Gastrocnemius medialis (tissue), 4 donors: Measurements from ENCODE around the gene DNAJC21.

ENCODE experiments used
- POLR2A ChIP-seq, 2 donors: fragments of 450-650 bp; IDR thresholded peaks; one replicate each; pipeline ENCODE4 v1.6.1; 2017; ENCODE audit warnings: antibody characterized with exemption in 2 of 2, mild to moderate bottlenecking in 2 of 2, moderate library complexity in 2 of 2
- TF ChIP-seq, protein P1 (sequence below), 5 experiments: fragments of 450-650 bp in 3 of 5; fragments of 200-600 bp in 2 of 5; sonication (generic) in 2 of 5; IDR thresholded peaks in 4 of 5; conservative IDR thresholded peaks in 1 of 5; 1 replicate in 4 of 5; 2 replicates in 1 of 5; pipeline ENCODE4 v1.5.1; 2016 to 2019; ENCODE audit warnings: antibody characterized with exemption in 5 of 5, mild to moderate bottlenecking in 3 of 5, moderate library complexity in 3 of 5

DNA sequence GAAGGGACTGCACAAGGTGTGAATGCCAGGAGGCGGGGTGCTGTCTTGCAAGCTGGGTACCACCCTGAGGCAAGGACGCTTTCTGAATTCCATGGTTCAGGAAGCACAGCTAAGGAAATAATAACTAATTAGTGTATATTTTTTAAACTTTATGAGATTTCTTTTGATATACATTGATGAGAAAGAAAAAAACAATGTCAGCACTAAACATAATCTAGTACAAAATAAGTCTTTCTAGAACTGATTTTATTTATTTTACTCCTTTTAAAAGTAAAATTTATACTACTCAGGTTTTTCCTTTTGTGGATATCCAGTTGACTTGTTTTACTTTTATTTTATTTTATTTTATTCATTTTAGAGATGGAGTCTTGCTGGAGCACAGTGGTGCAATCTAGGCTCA is 3.6 kb downstream of the DNAJC21 start:
- TF ChIP-seq, protein P1, sequence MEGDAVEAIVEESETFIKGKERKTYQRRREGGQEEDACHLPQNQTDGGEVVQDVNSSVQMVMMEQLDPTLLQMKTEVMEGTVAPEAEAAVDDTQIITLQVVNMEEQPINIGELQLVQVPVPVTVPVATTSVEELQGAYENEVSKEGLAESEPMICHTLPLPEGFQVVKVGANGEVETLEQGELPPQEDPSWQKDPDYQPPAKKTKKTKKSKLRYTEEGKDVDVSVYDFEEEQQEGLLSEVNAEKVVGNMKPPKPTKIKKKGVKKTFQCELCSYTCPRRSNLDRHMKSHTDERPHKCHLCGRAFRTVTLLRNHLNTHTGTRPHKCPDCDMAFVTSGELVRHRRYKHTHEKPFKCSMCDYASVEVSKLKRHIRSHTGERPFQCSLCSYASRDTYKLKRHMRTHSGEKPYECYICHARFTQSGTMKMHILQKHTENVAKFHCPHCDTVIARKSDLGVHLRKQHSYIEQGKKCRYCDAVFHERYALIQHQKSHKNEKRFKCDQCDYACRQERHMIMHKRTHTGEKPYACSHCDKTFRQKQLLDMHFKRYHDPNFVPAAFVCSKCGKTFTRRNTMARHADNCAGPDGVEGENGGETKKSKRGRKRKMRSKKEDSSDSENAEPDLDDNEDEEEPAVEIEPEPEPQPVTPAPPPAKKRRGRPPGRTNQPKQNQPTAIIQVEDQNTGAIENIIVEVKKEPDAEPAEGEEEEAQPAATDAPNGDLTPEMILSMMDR (IDR thresholded peaks at IDR 0.05 in 4 of 5, conservative IDR thresholded peaks at IDR 0.05 in 1 of 5) = no peak
- TF ChIP-seq POLR2A (IDR thresholded peaks at IDR 0.05) = no peak
